Suppressor macrophage (primary cell): Measurements from ENCODE around the gene TRIM58.

Source experiments
- DNase-seq, 4 experiments: peaks; one replicate each; pipeline ENCODE4 v3.0.0-alpha.2; 2020 to 2022

The TRIM58 gene

DNA sequence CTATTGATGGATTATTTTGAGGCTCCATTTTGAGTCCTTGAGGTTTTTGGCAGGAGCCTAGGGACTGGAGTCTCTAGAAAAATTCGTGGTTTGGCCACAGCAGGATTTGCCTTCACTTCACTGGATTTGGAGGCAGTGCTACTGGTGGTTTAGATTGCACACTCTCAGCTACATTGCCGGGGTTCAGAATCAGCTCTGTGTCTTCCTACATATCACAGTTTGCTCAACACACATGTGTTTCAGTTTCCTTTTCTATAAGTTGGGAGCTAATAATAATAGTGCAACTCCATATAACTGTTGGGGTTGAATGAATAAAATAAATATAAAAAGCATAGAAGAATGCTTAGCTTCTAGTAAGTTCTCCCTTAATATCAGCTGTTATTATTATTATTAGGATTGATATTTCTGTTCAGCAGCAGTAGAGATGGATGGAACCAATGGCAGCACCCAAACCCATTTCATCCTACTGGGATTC is 38.2 kb downstream of the TRIM58 start, which contains the start of gene OR2W3:
TSS of gene OR2W3 (plus strand) at position 425 of the 475 bp plus-strand sequence. CDS start at position 425, 0 bp downstream.
- DNase-seq = no peak

DNA sequence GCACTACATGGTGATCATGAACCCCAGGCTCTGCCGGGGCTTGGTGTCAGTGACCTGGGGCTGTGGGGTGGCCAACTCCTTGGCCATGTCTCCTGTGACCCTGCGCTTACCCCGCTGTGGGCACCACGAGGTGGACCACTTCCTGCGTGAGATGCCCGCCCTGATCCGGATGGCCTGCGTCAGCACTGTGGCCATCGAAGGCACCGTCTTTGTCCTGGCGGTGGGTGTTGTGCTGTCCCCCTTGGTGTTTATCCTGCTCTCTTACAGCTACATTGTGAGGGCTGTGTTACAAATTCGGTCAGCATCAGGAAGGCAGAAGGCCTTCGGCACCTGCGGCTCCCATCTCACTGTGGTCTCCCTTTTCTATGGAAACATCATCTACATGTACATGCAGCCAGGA is 39.0 kb downstream of the TRIM58 start:
- no peak for DNase-seq

DNA sequence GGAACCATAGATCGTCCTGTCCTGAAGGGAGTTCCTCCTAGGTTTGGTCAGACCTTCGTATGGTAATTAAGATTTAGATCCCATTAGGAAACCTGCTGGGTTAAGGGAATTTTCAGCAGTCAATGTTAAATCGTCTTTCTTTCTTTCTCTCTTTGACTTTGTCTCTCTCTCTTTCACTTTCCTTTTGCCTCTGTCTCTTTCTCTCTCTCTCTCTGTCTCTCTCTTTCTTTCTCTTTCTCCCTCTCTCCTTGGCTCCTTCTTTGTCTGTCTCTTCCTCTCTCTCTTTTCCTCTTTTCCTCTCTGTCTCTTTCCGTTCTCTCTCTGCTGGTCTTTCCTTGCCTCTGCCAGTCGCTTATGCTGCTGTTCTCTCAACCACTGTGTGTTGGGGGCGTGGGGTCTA is 47.1 kb downstream of the TRIM58 start:
- no peak for DNase-seq

DNA sequence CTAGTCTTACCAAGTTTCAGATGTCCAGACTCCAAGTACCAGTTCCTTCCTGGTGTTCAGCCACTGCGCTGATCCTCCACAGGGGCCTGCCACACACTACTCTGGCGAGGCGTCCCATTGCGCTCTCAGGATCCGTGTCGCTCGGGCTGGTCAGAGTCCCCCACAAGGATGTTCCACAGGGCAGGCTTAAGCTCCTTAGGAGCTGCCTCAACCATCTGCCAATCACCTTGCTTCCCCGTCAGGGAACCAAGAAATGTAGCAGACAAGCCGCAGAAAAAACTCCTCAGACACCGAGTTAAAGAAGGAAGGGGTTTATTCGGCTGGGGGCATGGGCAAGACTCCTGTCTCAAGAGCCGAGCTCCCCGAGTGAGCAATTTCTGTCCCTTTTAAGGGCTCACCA is 48.2 kb downstream of the TRIM58 start:
- DNase-seq = no peak

- peak in 1 of 4 experiments; percentile 12 for DNase-seq
Observed at GRCh38 chr1:247905910-247906503, 49.0 kb downstream of the TRIM58 start.

GRCh38 chr1:247906504-247907047 is 49.6 kb downstream of the TRIM58 start:
- peak; percentile 10 to 66 (median 31) for DNase-seq

- DNase-seq = no peak
Observed at GRCh38 chr1:247908766-247909165, 51.8 kb downstream of the TRIM58 start.

DNA sequence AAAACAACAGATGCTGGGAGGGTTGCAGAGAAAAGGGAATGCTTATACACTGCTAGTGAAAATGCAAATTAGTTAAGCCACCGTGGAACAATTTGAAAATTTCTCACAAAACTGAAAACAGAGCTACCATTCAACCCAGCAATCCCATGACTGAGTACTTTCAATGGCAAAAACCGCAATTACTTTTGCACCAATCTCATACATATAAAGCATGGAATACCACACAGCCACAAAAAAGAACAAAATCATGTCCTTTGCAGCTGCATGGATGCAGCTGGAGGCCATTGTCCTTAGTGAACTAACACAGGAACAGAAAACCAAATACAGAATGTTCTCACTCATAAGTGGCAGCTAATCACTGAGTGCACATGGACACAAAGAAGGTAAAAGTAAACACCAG is 56.8 kb downstream of the TRIM58 start:
- DNase-seq = no peak

DNA sequence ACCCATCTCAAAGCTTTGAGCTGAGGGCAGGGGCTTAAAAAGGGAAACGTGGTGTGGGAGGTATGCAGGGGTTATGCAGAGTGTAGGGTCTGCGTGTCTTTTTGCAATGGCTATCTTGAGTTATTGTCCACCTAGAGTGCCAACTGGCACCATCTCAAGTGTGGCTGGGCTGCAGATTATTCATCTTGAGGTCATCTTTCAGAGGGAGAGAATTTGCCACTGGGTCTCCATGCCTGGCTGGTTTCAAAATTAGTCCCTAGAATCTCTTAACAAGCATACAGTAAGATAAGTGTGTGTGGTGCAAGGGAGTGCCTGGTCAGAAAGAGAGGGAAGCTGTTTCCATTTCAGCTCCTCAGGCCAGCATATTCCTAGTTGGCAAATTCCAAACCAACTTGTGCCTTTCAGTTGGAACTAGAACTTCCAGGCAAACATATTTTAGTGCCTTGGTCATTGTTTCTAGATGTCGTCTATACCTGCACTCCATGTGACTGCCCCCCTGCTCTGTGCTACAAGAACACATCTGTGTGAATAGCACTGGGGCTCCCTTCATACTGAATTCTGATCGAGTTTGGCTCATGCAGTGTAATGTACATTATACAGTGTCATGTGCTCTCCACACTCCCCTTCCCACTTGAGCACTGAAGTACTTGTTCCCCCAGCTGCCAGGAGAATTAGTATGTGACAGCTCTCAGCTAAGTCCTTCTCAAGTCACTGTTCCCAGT is 58.1 kb downstream of the TRIM58 start:
- no peak for DNase-seq

GRCh38 chr1:247919952-247920351 is 63.0 kb downstream of the TRIM58 start, which contains the start of gene OR2T8:
TSS of gene OR2T8 (plus strand) at chr1:247920252. CDS start at chr1:247921018, 766 bp downstream.
- DNase-seq = no peak

DNA sequence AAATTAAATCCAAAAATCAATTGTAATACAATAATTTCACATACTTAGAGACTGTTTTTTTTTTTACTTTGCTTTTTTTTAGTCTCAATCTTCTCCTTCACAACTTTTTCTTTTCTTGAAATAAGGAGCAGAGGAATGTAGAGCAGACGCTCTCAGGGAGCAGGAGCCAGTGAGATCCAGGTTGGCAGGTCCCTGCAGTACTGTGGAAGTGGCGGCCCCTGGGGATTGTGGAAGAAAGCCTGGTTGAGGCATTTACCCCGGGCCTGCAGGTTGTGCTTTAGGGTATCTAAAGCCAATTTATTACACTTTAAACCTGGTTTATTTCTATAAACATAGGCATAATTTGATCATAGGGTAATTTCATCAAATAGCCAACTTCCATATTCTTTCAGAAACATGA is 67.0 kb downstream of the TRIM58 start:
- DNase-seq = no peak

- DNase-seq = no peak
Observed at GRCh38 chr1:247924868-247925267, 67.9 kb downstream of the TRIM58 start, which contains the start of gene OR2AJ1. TSS of gene OR2AJ1 (plus strand) at chr1:247924889. CDS start at chr1:247933769, 8,880 bp downstream.
